ENCODE results near the gene DPP7.

DNA sequence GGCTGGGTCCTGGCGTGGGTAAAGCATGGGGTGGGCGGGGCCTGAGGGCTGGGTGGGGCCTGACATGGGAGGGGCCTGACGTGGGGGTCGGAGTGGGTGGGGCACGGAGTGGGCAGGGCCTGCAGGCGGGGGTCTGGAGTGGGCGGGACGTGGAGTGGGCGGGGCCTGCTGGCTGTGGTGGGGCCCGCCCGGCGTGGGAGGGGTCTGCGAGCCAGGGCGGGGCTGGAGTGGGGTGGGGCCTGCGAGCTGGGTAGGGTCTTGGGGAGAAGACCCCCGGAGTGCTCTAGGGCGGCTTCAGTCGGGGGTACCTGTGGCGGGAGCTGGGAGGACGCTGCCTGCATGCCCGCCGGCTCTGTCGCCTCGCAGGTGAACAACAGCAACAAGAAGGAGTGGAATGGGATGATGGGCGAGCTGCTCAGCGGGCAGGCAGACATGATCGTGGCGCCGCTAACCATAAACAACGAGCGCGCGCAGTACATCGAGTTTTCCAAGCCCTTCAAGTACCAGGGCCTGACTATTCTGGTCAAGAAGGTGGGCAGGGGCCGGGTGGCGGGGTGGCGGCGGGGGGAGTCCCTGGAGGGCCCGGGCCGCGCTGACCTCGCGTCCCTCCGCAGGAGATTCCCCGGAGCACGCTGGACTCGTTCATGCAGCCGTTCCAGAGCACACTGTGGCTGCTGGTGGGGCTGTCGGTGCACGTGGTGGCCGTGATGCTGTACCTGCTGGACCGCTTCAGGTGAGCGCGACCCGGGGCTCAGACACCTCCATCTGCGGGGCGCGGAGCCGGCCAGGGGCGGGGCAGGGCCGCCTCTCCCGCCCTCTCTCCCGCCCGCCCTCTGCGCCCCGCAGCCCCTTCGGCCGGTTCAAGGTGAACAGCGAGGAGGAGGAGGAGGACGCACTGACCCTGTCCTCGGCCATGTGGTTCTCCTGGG is 47.3 kb upstream of the DPP7 start:
- TF ChIP-seq TAF1 (IDR thresholded peaks at IDR 0.05; ENCODE audit: borderline replicate concordance, insufficient read depth, low read length): no peak
- TF ChIP-seq, protein P1, sequence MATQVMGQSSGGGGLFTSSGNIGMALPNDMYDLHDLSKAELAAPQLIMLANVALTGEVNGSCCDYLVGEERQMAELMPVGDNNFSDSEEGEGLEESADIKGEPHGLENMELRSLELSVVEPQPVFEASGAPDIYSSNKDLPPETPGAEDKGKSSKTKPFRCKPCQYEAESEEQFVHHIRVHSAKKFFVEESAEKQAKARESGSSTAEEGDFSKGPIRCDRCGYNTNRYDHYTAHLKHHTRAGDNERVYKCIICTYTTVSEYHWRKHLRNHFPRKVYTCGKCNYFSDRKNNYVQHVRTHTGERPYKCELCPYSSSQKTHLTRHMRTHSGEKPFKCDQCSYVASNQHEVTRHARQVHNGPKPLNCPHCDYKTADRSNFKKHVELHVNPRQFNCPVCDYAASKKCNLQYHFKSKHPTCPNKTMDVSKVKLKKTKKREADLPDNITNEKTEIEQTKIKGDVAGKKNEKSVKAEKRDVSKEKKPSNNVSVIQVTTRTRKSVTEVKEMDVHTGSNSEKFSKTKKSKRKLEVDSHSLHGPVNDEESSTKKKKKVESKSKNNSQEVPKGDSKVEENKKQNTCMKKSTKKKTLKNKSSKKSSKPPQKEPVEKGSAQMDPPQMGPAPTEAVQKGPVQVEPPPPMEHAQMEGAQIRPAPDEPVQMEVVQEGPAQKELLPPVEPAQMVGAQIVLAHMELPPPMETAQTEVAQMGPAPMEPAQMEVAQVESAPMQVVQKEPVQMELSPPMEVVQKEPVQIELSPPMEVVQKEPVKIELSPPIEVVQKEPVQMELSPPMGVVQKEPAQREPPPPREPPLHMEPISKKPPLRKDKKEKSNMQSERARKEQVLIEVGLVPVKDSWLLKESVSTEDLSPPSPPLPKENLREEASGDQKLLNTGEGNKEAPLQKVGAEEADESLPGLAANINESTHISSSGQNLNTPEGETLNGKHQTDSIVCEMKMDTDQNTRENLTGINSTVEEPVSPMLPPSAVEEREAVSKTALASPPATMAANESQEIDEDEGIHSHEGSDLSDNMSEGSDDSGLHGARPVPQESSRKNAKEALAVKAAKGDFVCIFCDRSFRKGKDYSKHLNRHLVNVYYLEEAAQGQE (IDR thresholded peaks at IDR 0.05; ENCODE audit: insufficient read depth in 1 of 2, low read depth in 2 of 2, low read length in 2 of 2): no peak
- no peak for TF ChIP-seq POLR2AphosphoS5 (IDR thresholded peaks at IDR 0.05; ENCODE audit: low read depth, low read length)
- TF ChIP-seq SIN3A (IDR thresholded peaks at IDR 0.05; ENCODE audit: borderline replicate concordance, insufficient read depth, low read length): no peak
- TF ChIP-seq FOXP2 (optimal IDR thresholded peaks at IDR 0.05; ENCODE audit: borderline replicate concordance, extremely low read depth, extremely low read length, insufficient read depth): no peak

Measured in PFSK-1 (cell line).